Measurements from ENCODE around the gene HECTD3.

GRCh38 chr1:45009296-45009865, 1.7 kb downstream of the HECTD3 start:
- TF ChIP-seq, protein P1, sequence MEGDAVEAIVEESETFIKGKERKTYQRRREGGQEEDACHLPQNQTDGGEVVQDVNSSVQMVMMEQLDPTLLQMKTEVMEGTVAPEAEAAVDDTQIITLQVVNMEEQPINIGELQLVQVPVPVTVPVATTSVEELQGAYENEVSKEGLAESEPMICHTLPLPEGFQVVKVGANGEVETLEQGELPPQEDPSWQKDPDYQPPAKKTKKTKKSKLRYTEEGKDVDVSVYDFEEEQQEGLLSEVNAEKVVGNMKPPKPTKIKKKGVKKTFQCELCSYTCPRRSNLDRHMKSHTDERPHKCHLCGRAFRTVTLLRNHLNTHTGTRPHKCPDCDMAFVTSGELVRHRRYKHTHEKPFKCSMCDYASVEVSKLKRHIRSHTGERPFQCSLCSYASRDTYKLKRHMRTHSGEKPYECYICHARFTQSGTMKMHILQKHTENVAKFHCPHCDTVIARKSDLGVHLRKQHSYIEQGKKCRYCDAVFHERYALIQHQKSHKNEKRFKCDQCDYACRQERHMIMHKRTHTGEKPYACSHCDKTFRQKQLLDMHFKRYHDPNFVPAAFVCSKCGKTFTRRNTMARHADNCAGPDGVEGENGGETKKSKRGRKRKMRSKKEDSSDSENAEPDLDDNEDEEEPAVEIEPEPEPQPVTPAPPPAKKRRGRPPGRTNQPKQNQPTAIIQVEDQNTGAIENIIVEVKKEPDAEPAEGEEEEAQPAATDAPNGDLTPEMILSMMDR (conservative IDR thresholded peaks at IDR 0.05 in 1 of 2, IDR thresholded peaks at IDR 0.05 in 1 of 2; ENCODE audit: extremely low read depth in 1 of 2, insufficient read depth in 1 of 2, low read depth in 1 of 2, low read length in 2 of 2): no peak
- no peak for TF ChIP-seq EZH2 (IDR thresholded peaks at IDR 0.05; ENCODE audit: borderline replicate concordance, low read length)

Measured in mammary epithelial cell (primary cell).